Lower leg skin (tissue), 4 donors: Measurements from ENCODE around the gene PDGFA. TPM values are rescaled to one million over a fixed set of nuclear protein-coding genes. Genes with fewer than 3 reads are reported as not detected.

Experiments used
- DNase-seq, 2 donors: peaks; one replicate each; pipeline ENCODE4 v3.0.0-alpha.2; 2019; ENCODE audit warnings: low spot score in 2 of 2
- H3K4me3 ChIP-seq: fragments of 200-600 bp; sonication (generic); 2 replicates; pipeline ENCODE4 v1.5.1; 2017; ENCODE audit warnings: mild to moderate bottlenecking, low read depth; ENCODE audit not compliant: poor library complexity, severe bottlenecking
- POLR2A ChIP-seq, 2 donors: fragments of 450-650 bp; IDR thresholded peaks; one replicate each; pipeline ENCODE4 v1.6.1; 2016 to 2017; ENCODE audit warnings: antibody characterized with exemption in 2 of 2, mild to moderate bottlenecking in 1 of 2, moderate library complexity in 1 of 2
- WGBS, 2 donors: methylation state at CpG; one replicate each; pipeline ENCODE4 v1.1.5; 2018; 5-methylcytosine and 5-hydroxymethylcytosine counted together
- intact Hi-C: fragments of 100-400 bp; cut with DNase I; formaldehyde crosslinking; loops from one replicate; pipeline ENCODE4 v1.15.0; 2023; ENCODE audit warnings: low total_unique reads
- total RNA-seq, 4 donors: library from RNA; depleted of rRNA; stranded (reverse); fragments of >200 nt; gene quantifications; one replicate each; pipeline ENCODE4 v1.1.0, GENCODE V29; 2016
- TF ChIP-seq, protein P1 (sequence below), 3 donors: fragments of 450-650 bp; IDR thresholded peaks; one replicate each; pipeline ENCODE4 v1.5.1; 2016; ENCODE audit warnings: antibody characterized with exemption in 3 of 3, mild to moderate bottlenecking in 3 of 3, moderate library complexity in 2 of 3

Gene PDGFA
- total RNA-seq, 4 donors from 2014 or later = 13.0 to 27.0 (median 20.5) TPM

- intact Hi-C loops = no loop called here
- 46 to 64% methylated on average over 9 to 12 of the region's 18 CpGs for WGBS, 2 donors
- no peak overlapping the region for H3K4me3 ChIP-seq
- no peak for DNase-seq
- TF ChIP-seq, protein P1, sequence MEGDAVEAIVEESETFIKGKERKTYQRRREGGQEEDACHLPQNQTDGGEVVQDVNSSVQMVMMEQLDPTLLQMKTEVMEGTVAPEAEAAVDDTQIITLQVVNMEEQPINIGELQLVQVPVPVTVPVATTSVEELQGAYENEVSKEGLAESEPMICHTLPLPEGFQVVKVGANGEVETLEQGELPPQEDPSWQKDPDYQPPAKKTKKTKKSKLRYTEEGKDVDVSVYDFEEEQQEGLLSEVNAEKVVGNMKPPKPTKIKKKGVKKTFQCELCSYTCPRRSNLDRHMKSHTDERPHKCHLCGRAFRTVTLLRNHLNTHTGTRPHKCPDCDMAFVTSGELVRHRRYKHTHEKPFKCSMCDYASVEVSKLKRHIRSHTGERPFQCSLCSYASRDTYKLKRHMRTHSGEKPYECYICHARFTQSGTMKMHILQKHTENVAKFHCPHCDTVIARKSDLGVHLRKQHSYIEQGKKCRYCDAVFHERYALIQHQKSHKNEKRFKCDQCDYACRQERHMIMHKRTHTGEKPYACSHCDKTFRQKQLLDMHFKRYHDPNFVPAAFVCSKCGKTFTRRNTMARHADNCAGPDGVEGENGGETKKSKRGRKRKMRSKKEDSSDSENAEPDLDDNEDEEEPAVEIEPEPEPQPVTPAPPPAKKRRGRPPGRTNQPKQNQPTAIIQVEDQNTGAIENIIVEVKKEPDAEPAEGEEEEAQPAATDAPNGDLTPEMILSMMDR (IDR thresholded peaks at IDR 0.05) = no peak
- no peak for TF ChIP-seq POLR2A (IDR thresholded peaks at IDR 0.05)
These were observed 29.0 kb downstream of the PDGFA start for GRCh38 chr7:490461-491291.

DNA sequence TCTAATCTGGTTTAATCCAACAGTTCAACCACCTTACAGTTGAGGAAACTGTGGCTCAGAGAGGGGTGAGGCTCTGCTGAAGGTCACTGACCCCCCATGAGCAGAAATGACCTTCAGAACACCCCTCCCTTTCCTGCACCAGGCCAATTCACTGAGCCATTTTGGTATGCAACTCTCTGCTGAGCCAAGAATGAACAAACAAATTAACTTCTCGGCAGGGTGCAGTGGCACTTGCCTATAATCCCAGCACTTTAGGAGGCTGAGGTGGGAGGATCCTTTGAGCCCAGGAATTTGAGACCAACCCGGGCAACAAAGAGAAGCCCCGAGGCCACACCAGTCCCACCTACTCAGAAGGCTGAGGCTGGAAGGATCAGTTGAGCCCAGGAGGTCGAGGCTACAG is 29.8 kb downstream of the PDGFA start:
- 53 to 60% methylated on average over 4 of the region's 4 CpGs for WGBS, 2 donors
- no peak for DNase-seq
- H3K4me3 ChIP-seq = no peak overlapping the region
- TF ChIP-seq, protein P1 (IDR thresholded peaks at IDR 0.05) = no peak
- TF ChIP-seq POLR2A (IDR thresholded peaks at IDR 0.05) = no peak
- intact Hi-C loops = no loop called here

DNA sequence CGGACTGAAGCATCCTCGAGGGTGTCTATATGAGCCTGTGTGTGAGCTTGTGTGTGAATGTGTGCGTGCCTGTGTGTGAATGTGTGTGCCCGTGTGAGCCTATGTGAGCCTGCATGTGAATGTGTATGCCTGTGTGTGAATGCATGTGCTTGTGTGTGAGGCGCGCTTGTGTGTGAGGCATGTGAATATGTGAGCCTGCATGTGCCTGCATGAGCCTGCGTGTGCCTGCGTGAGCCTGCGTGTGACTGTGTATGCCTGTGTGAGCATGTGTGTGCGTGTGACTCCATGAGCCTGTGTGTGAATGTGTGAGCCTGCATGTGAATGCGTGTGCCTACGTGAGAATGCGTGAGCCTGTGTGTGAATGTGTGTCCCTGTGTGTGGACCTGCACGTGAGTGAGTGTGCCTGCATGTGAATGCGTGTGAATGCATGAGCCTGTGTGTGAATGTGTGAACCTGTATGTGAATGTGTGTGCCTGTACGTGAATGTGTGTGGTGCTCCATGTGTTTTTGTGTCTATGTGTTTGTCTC is 33.4 kb downstream of the PDGFA start:
- H3K4me3 ChIP-seq = no peak overlapping the region
- intact Hi-C loops = no loop called here
- DNase-seq = no peak
- TF ChIP-seq, protein P1 (IDR thresholded peaks at IDR 0.05) = peak in 1 of 3 donors; percentile 21
- no peak for TF ChIP-seq POLR2A (IDR thresholded peaks at IDR 0.05)
- 85 to 86% methylated on average over 16 of the region's 16 CpGs for WGBS, 2 donors

DNA sequence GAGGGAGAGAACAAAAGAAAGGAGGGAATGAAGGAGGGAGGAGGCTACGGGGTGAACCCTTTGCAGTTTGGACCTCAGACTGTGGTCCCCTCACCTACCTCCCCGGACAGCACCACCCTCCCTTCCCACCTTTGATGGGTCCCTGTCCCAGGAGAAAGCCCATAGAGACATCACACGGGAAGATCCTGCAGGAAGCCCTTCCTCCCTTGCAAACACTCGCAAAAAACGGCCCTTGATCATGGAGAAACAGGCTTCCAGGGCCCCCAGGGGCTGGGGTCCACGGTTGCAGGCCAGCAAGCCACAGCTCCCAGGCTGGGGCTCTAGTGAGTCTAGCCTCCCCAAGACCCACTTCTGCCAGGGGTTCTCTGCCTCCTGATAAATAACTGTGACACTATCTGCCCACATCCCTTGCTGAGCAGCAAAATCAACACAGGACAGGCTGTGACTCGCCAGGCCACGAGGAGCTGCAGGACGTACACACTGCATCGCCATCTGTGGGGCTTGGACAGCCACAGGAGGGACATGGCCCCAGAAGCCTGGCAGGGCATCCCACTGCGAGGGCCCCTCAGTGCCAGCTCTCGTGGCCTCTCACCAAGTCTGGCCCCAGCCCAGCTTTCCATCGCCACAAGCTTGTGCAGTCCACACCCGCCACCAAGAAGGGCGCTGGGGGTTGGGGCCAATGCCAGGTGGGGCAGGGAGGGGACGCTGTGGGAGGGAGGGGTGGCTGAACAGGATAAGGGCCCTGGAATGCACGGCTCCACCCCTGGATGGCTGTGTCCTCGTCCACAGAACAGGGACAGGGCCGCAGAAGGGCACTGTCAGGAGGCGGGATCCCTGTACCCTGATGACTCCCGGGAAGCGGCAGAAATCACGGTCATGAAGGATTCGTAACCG is 34.2 kb downstream of the PDGFA start:
- no peak for DNase-seq
- intact Hi-C loops = no loop called here

DNA sequence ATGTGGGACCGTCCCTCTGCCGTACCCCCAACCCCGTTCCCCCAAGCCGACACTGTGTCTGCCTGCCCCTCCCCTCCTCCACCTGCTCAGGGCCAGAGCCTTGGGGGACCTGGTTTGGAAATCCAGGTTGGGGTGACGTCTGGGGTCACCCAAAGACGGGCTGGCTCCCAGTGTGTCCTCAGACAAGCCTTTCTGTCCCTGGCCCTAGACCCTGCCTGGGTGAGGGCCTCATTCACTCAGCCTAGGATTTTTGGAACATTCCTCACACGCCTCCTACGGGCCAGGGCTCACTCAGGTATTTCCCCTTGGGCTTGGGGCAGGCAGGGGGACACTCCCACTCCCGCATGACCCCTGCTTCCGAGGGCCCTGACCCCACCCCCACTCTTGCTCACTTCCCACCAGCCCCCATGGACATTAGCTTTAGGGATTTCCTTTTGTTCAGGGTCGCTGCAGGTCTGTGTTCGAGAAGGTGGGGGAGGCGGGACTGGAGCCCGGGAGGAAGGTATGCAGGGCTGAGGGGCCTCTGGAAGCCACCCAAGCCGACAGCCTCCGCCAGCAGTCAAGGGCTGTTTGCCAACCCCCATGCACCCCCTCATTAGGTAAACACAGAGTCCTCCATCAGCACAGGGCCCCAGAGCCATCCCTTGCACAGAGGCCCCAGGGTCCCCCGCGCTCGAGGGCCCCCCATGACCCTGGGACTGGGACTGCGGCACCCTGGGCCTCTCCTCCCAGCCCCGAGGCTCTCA is 35.1 kb downstream of the PDGFA start:
- DNase-seq = no peak
- no peak for TF ChIP-seq POLR2A (IDR thresholded peaks at IDR 0.05)
- TF ChIP-seq, protein P1 (IDR thresholded peaks at IDR 0.05) = no peak
- 62 to 67% methylated on average over 16 to 21 of the region's 21 CpGs for WGBS, 2 donors
- H3K4me3 ChIP-seq = no peak overlapping the region
- intact Hi-C loops = no loop called here

More for the DNA sequence above, 34.2 kb downstream of the PDGFA start:
- no peak overlapping the region for H3K4me3 ChIP-seq
- 42 to 47% methylated on average over 23 to 25 of the region's 25 CpGs for WGBS, 2 donors
- no peak for TF ChIP-seq POLR2A (IDR thresholded peaks at IDR 0.05)
- TF ChIP-seq, protein P1 (IDR thresholded peaks at IDR 0.05) = no peak
